GM10847 (cell line): ENCODE measurements around the gene HDAC2.

Experiments used
- POLR2A ChIP-seq: IDR thresholded peaks from 2 replicates; pipeline ENCODE4 v1.6.1; 2011; ENCODE audit not compliant: insufficient read length; ENCODE audit errors: extremely low read depth

The HDAC2 gene

GRCh38 chr6:113976806-113977205 lies 5.9 kb upstream of the HDAC2 start:
- TF ChIP-seq POLR2A, result no peak

- no peak for TF ChIP-seq POLR2A
Measured at GRCh38 chr6:113971741-113972140, 793 bp upstream of the HDAC2 start.

GRCh38 chr6:113969888-113970804 lies 802 bp downstream of the HDAC2 start:
- TF ChIP-seq POLR2A, result no peak

- no peak for TF ChIP-seq POLR2A
Measured at GRCh38 chr6:113968472-113968871, 2.5 kb downstream of the HDAC2 start.

- no peak for TF ChIP-seq POLR2A
Measured at GRCh38 chr6:113967777-113968176, 3.2 kb downstream of the HDAC2 start.

- TF ChIP-seq POLR2A, result no peak
Measured at GRCh38 chr6:113960795-113961194, 10.2 kb downstream of the HDAC2 start.

GRCh38 chr6:113959235-113959634 lies 11.7 kb downstream of the HDAC2 start:
- no peak for TF ChIP-seq POLR2A

- TF ChIP-seq POLR2A, result no peak
Measured at GRCh38 chr6:113954653-113955052, 16.3 kb downstream of the HDAC2 start.

GRCh38 chr6:113953346-113953745 lies 17.6 kb downstream of the HDAC2 start:
- TF ChIP-seq POLR2A, result no peak

- no peak for TF ChIP-seq POLR2A
Measured at GRCh38 chr6:113949499-113949898, 21.4 kb downstream of the HDAC2 start.

GRCh38 chr6:113944701-113945100 lies 26.2 kb downstream of the HDAC2 start:
- TF ChIP-seq POLR2A, result no peak

GRCh38 chr6:113939825-113940224 lies 31.1 kb downstream of the HDAC2 start:
- TF ChIP-seq POLR2A, result no peak

GRCh38 chr6:113936093-113936934 lies 34.6 kb downstream of the HDAC2 start:
- TF ChIP-seq POLR2A, result no peak

GRCh38 chr6:113934101-113934500 lies 36.8 kb downstream of the HDAC2 start:
- TF ChIP-seq POLR2A, result no peak

- no peak for TF ChIP-seq POLR2A
Measured at GRCh38 chr6:113930183-113930582, 40.8 kb downstream of the HDAC2 start.

- no peak for TF ChIP-seq POLR2A
Measured at GRCh38 chr6:113927001-113927400, 43.9 kb downstream of the HDAC2 start.
